G401 (cell line): ENCODE data around the gene MICALL2. TPM values are rescaled to one million over a fixed set of nuclear protein-coding genes. Genes with fewer than 3 reads are reported as not detected.

Source experiments
- DNase-seq: peaks from one replicate; pipeline ENCODE4 v3.0.0-alpha.2; 2015; ENCODE audit warnings: low spot score
- in situ Hi-C: cut with HindIII; loops from 2 replicates; pipeline ENCODE4 v1.10.0; 2016; ENCODE audit warnings: low sequenced_read_pairs, mixed read lengths
- total RNA-seq: library from RNA; depleted of rRNA; stranded (reverse); fragments of >200 nt; shearing (Covaris generic); gene quantifications from 2 replicates; pipeline ENCODE4 v1.2.3, GENCODE V29; 2014

Gene MICALL2
- total RNA-seq, 1 experiment from 2014 or later = 13.0 TPM

DNA sequence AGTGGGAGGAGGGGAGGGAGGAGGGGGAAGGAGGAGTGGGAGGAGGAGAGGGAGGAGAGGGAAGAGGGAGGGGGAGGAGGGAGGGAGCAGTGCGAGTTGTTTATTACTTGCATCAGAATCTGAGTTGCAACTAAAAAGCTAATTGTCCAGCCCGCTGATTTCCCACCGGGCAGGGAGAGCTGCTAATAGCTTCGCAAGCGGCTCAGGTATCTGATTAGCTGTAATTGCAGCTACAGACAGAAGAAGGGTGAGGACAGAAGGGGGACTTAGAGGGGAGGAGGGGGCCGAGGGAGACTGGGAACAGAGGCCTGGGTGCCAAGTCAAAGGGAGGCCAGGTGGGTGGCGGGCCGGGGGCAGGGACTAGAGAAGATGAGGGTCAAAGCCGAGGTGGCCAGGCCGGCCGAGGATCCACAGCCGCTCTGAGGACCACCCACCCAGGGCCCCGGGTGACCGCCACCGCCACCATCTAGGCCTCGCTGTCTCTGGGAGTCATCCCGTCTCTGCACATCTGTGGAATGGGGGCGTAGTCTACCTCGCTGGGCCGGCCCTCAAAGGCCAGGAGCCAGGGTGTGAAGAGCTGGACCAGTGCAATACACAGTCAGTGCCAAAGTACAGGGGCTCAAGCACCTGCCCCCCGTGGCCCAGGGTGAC, 54.2 kb downstream of the MICALL2 start:
- no peak for DNase-seq
- in situ Hi-C loops = no loop called here

- no peak for DNase-seq
- in situ Hi-C loops = no loop called here
These were observed 54.8 kb downstream of the MICALL2 start for GRCh38 chr7:1404460-1404809.

- peak; percentile 85 for DNase-seq
- in situ Hi-C loops = no loop called here
These were observed 55.4 kb downstream of the MICALL2 start for GRCh38 chr7:1403638-1404459.

DNA sequence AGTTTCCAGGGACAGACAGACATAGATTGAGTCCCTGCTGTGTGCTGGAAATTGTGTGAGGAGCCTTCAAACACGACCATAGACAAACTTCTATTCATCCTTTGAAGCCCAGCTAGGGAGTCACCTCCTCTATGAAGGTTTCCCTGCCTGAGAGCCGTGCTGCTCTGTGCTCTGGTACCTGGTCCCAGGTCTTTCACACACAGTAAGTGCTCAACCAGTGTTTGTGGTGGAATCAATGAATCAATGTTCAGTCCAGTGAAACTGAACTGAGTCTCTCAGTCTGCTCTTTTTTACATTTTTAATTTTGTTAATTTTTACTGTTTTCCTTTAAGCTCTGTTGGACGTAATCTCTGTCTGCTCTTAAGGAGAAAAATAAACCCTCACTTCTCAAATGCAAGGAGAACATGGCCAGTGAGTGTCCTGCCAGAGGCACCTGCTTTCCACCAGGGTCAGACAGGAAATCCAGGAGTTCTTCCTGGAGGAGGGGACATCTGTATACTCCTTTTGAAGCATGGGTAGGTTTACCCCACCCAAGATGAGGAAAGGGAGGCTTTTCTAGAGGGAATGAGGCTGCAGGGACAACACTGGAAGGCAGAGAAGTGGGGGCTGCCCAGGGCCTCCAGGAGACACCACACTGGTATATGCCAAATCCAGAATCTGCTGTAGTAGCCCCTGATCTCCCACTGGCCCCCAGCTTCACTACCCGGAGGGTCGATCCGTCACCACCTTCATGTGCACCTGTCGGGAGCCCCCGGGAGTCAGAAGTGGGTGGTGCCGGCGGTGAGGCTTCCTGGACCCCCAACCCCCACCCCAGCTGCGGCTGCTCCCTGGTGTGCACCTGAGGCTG, 56.3 kb downstream of the MICALL2 start:
- no peak for DNase-seq
- in situ Hi-C loops = no loop called here

DNA sequence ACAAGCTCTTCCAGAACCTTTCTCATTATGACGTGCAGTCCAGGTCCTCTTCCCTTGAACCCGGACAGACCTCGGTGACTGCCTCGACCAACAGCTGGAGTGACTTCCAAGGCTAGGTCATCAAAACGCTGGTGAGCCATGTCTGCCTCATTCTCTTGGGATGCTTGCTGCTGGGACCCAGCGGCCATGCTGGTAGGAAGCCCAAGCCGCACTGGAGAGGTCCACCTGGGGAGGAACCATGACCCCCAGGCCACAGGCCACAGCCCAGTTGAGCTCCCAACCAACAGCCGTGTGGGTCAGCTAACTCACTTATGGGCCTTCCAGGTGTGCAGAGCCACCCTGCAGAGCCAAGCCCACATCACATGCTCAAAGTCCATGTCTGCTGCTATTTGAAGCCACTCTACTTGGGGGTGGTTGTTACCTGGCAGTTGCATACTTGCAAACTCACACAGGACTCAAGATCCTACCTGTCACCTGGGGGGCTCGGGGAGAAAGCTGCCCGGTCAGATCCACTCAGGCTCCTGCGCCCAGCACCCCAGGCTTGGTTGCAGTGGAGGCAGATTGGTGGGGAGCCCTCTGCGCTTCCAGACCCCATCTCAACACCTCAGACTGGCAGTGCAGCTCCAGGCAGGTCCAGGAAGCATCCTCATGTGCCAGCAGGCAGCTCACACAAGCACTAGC, 57.0 kb downstream of the MICALL2 start:
- DNase-seq = no peak
- in situ Hi-C loops = no loop called here

GRCh38 chr7:1401011-1401410, 58.3 kb downstream of the MICALL2 start:
- DNase-seq = no peak
- in situ Hi-C loops = no loop called here

DNA sequence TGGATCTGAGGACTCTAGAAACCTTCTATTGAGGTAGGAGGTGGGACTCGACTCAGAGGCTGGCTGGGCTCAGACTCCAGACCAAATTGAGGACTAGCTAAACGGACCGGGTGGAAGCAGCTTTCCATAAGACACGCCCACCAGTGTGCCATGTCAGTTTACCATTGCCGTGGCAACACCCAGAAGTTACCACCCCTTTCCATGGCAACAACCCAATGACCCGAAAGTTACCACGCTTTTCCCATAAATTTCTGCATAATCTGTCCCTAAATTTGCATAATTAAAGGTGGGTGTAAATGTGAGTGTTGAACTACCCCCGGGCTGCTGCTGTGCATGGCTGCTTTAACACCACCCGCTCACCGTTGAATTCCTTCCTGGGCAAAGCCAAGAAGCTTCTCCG, 58.9 kb downstream of the MICALL2 start:
- no peak for DNase-seq
- in situ Hi-C loops = no loop called here

DNA sequence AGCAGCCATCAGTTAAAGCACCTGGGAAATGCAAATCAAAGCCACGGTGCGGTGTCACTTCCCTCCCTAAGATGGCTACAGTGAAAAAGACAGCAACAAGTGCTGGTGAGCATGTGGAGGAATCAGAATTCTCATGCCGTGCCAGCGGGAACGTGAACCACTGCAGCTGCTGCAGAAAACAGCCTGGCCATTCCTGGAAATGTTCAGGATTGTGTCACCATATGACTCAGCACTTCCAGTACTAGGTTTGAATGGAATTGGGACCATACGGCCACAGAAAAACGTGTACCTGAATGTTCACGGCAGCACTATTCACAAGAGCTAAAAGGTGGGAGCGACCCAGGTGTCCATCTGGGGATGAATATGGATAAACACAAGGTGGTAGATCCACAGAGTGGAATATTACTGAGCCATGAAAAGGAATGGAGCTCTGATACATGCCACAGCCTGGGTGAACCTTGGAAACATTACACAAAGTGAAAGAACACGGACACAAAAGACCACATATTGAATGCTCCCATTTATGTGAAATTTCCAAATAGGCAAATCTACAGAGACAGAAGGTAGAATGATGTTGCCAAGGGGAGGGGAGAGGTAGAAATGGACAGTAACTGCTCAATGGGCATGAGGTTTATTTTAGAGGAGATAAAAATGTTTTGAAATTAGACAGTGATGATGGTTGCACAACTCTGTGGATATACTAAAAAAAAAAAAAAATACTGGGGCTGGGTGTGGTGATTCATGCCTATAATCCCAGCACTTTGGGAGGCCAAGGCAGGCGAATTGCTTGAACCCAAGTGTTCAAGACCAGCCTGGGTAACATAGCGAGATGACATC, 61.6 kb downstream of the MICALL2 start:
- in situ Hi-C loops = no loop called here
- DNase-seq = no peak

DNA sequence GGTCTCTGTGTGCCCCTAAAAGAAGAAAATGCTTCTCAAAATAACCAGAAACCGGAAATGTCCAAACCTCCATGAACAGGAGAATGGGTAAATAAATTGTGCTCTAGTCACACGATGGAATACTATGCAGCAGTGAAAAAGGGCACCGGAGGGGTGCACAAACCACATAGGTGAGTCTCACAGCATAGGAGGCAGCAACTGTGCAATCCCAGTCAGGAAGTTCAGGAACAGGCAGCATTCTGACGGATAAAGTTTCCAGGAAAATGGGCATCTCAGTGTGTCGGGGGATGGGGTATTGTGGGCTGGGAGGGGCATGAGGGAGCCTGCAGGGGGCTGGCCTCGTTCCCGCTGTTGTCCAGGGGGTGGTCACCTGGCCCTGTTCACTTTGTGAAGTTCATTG, 63.1 kb downstream of the MICALL2 start:
- DNase-seq = no peak
- in situ Hi-C loops = no loop called here

- no peak for DNase-seq
- in situ Hi-C loops = no loop called here
These were observed 63.8 kb downstream of the MICALL2 start for GRCh38 chr7:1395211-1396070.

DNA sequence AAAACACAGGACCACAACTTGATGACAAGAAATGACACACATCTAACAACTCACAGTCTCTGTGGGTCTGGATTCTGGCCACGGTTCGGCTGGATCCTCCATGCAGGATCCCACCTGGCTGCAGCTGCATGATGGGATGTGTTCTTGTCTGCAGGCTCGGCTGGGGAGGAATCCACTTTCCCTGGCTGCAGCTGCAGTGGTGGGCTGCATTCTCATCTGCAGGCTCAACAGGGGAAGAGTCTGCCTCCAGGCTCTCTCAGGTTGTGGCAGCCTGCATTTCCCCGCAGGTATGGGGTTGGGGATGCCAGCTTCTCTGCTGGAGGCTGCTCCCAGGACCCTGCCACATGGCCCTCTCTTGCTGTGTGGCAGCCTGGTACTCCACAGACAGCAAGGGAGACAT, 64.9 kb downstream of the MICALL2 start:
- in situ Hi-C loops = no loop called here
- DNase-seq = no peak

DNA sequence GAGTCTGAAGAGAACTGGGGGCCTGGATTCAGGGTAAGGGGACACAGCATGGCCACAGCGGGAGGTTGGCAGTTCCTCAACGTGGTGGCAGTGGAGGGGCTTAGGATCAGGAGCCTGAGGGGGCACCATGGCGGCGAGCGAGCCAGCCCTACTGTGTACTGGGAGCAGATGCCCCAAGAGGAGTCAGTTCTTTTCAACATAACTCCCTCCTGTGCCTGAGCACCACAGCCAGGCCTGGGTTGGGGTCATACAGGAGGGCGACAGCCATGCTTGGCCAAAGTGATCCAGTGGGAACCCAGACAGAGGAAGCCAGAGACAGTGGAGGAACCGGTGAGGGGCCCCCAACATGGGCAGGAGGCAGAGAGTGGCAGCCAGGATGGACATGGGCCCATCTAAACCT, 65.8 kb downstream of the MICALL2 start:
- in situ Hi-C loops = no loop called here
- DNase-seq = no peak

- in situ Hi-C loops = no loop called here
- no peak for DNase-seq
These were observed 66.7 kb downstream of the MICALL2 start for GRCh38 chr7:1392556-1392955.

GRCh38 chr7:1391449-1391848, 67.8 kb downstream of the MICALL2 start:
- in situ Hi-C loops = no loop called here
- DNase-seq = no peak

- no peak for DNase-seq
- in situ Hi-C loops = no loop called here
These were observed 70.5 kb downstream of the MICALL2 start for GRCh38 chr7:1388703-1389335.

DNA sequence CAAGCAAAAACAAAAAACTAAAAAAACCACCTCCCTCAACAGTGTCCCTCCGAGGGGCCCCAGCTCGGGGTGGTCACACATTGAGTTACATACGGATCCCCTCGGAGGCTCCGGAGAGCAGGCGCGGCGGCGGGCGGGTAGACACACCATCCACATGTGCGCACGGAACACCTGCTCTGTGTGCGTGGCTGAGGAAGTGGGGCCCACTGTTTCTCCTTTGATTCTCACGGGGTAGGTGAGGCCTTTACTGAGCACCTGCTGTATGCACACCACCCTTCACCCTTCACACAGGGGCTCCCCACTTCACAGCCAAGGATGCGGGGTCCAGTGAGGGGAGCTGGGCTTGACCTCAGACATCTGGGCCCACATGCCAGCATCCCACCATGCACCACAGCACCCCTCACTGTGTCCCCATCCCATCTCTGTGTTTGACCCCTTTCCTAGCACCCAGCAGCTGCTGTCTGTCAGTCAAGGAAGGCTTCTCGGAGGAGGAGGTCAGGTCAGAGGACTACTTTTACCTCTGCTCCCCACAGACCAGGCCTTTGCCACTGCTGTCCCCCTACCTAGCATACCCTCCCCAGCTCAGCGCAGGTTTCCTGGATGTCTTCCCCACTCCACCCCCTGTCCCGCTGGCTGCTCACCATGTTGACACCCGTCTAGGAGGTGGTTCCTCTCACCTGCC, 71.1 kb downstream of the MICALL2 start:
- DNase-seq = no peak
- in situ Hi-C loops = no loop called here

DNA sequence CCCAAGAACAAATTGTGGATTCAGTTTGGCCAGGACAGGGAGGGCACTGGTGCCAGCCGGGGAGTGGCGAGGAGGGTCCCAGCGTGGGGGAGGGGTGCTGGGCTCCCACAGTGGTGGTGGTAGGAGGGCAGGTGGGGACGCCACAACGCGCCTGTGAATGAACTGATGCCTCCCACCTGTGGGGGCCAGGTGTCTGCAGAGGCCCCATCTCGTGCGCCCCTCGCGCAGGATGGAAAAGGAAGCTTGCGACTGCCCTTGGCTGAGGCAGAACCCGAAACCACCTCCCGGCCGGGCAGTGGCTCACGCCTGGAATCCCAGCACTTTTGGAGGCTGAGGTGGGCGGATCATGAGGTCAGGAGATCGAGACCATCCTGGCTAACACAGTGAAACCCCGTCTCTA, 72.0 kb downstream of the MICALL2 start:
- no peak for DNase-seq
- in situ Hi-C loops = no loop called here
